Fibroblast of the aortic adventitia (primary cell): ENCODE results near the gene DAPK2. TPM values are rescaled to one million over a fixed set of nuclear protein-coding genes. Genes with fewer than 3 reads are reported as not detected.

Experiments used
- DNase-seq: peaks from one replicate; pipeline ENCODE4 v3.0.0-alpha.2; 2010; ENCODE audit warnings: low read depth
- H3K4me3 ChIP-seq: 2 replicates; pipeline ENCODE4 v1.5.1; 2011; ENCODE audit warnings: low read depth, mild to moderate bottlenecking, control low read depth, low read length, moderate library complexity
- total RNA-seq: library from RNA; depleted of rRNA; stranded (reverse); fragments of >200 nt; gene quantifications from 2 replicates; pipeline ENCODE4 v1.2.3, GENCODE V29; 2012; ENCODE audit warnings: low replicate concordance
- TF ChIP-seq, protein P1 (sequence below): IDR thresholded peaks from 2 replicates; pipeline ENCODE4 v1.5.1; 2011; ENCODE audit warnings: mild to moderate bottlenecking, low read length, control low read depth, inconsistent platforms; ENCODE audit not compliant: insufficient read depth

DAPK2 gene
- total RNA-seq, 1 donor, result 3.7 TPM

GRCh38 chr15:63930034-63930433 lies 116.3 kb downstream of the DAPK2 start:
- no peak for DNase-seq
- TF ChIP-seq, protein P1, sequence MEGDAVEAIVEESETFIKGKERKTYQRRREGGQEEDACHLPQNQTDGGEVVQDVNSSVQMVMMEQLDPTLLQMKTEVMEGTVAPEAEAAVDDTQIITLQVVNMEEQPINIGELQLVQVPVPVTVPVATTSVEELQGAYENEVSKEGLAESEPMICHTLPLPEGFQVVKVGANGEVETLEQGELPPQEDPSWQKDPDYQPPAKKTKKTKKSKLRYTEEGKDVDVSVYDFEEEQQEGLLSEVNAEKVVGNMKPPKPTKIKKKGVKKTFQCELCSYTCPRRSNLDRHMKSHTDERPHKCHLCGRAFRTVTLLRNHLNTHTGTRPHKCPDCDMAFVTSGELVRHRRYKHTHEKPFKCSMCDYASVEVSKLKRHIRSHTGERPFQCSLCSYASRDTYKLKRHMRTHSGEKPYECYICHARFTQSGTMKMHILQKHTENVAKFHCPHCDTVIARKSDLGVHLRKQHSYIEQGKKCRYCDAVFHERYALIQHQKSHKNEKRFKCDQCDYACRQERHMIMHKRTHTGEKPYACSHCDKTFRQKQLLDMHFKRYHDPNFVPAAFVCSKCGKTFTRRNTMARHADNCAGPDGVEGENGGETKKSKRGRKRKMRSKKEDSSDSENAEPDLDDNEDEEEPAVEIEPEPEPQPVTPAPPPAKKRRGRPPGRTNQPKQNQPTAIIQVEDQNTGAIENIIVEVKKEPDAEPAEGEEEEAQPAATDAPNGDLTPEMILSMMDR, result no peak

DNA sequence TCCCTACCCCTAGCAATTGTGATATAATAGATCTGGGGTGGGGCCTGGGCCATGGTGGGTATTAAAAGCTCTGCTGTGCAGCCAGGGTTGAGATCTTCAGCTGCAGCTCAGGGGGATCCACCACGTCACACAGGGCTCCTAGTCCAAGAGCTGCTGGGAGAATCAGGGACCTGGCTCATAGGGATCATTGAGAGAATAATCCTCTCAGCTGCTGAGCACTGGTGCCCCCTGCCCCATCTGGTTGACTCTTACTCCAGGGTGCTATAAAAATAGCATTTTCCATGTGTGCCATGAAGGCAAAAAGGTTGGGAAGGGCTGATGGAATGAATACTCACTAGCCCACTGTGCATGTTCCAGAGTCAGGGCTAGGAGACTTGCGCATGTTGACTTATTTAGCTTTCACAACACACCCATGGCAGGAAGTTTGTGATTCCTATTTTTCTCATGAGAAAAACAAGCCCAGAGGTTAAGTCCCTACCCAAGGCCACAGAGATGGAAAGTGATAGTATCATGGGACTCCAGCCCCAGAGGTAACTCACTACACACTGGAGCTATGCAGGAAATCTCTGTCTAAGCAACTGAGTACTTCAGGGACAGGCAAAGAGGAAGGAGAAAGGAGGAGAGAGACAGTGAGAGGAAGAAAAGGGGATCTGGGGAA lies 118.0 kb downstream of the DAPK2 start:
- no peak for DNase-seq
- no peak overlapping the region for H3K4me3 ChIP-seq
- TF ChIP-seq, protein P1, result no peak

More at GRCh38 chr15:63930034-63930433, 116.3 kb downstream of the DAPK2 start:
- H3K4me3 ChIP-seq, result no peak overlapping the region

GRCh38 chr15:63923993-63924950 lies 122.0 kb downstream of the DAPK2 start:
- DNase-seq, result no peak
- TF ChIP-seq, protein P1, result no peak

DNA sequence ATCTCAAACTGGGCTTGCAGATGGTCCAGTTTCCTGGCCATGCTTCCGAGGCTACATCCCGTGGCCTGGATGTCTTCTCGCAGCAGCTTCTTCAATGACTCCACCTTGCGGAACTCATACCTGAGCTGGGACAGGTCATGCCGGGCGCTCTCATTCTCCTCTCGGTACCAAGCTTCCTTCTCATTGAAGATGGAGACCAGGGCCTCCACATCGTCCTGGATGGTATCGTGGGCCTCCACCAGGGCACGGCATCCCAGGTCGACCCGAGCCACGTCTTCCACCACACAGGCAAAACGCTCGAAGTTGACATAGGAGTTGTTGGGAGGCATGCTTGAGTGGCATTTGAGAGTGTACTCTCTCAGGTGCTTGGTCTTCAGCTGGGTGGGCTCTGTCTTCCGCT lies 123.4 kb downstream of the DAPK2 start:
- DNase-seq, result no peak
- no peak overlapping the region for H3K4me3 ChIP-seq
- TF ChIP-seq, protein P1, result no peak

More at GRCh38 chr15:63923993-63924950, 122.0 kb downstream of the DAPK2 start:
- H3K4me3 ChIP-seq, result no peak overlapping the region

- H3K4me3 ChIP-seq, result no peak overlapping the region
- TF ChIP-seq, protein P1, result no peak
- DNase-seq, result peak; percentile 40
Measured at GRCh38 chr15:63922261-63922904, 123.9 kb downstream of the DAPK2 start.

DNA sequence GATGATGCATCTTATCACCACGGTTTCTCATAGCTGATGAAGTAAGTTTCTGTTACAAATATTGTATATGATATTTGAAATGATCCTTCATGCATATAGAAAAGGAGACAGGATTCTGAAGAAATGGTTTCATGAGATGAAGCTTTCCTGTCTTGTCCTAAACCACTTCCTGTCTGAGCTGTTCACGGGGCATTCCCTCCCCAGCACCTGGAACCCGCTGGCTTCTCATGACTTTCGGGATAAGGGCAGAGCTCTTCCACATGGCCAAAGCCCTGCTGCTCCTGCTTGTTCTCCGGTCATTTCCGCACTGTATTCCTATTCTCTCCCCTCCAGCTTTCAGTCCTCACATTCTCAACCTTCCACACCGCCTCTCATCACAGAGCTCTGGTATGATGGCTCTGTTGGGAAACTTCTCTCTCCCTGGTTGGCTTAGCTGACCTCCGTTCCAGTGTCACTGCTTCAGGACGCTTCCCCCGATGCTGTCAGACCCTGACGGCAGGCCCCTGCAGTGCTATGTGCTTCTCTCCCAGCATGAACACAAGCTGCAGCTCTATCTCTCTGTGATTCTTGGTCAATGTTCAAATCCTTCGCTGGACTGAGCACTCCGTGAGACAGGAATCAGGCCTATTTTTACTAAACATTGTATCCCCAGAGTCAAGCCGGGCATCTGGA lies 125.6 kb downstream of the DAPK2 start:
- TF ChIP-seq, protein P1, result no peak

More for the DNA sequence above, 125.6 kb downstream of the DAPK2 start:
- H3K4me3 ChIP-seq, result no peak overlapping the region
- DNase-seq, result no peak
